ENCODE data around the gene CRB3. TPM values are rescaled to one million over a fixed set of nuclear protein-coding genes. Genes with fewer than 3 reads are reported as not detected.

Gene CRB3
- total and polyA plus RNA-seq, 2 of the 13 experiments (the other 11 are each of a cell fraction or from before 2014, with no cell fraction given), result 10.6 to 25.6 TPM

DNA sequence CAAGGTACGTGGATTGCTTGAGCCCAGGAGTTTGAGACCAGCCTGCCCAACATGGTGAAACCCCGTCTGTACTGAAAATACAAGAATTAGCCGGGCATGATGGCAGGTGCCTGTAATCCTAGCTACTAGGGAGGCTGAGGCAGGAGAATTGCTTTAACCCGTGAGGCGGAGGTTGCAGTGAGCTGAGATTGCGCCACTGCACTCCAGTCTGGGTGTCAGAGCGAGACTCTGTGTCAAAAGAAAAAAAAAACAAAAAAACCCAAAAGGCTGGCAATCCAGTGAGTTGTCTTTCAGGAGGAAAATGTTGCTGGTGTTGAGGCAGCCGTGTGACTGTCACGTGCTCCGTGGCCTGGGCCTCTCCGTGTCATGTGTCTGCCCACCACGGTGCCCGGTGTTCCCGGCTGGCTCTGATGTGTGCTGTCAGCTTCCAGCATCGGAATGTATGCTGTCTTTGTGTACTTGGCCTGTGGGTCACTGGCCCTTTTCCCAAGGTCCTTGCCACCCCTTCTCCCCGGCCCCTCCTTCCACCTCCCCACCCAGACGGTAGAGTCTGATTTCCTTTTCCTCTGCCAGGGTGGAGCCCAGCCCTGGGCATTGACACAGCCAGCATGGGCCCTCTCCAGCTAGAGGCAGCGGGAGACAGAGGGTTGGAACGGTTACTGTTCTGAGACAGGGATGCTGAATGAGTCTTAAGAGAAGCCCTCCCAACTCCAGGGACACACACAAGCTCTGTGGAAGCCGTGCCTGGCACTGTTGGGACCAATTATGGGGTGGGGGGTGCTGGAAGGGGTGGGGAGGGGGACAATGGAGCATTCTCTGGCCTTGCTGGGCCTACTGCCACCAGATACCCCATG, 45.3 kb downstream of the CRB3 start (continued):
- TF ChIP-seq MNT (IDR thresholded peaks at IDR 0.05) (peak; percentile 98), CEBPG (CRISPR knock-in tag; IDR thresholded peaks at IDR 0.05) (0 out of 2 replicates have a peak, but pooled peaks have one; percentile 25), MYPOP (CRISPR knock-in tag; IDR thresholded peaks at IDR 0.05) (peak; percentile 30; the same call in 1 of the 2 replicates), MTA1 (CRISPR knock-in tag; IDR thresholded peaks at IDR 0.05; ENCODE audit: borderline replicate concordance) (peak; percentile 36; the same call in 1 of the 2 replicates), SP5 (CRISPR knock-in tag; IDR thresholded peaks at IDR 0.05; ENCODE audit: borderline replicate concordance, low read depth) (peak; percentile 58; the same call in 1 of the 2 replicates), ZNF574 (CRISPR knock-in tag; IDR thresholded peaks at IDR 0.05) (peak; percentile 74), REL (CRISPR knock-in tag; conservative IDR thresholded peaks at IDR 0.05) (no peak), GATA4 (IDR thresholded peaks at IDR 0.05; ENCODE audit: borderline replicate concordance, low read depth) (no peak), CCDC6 (CRISPR knock-in tag; IDR thresholded peaks at IDR 0.05) (no peak), MEIS2 (CRISPR knock-in tag; IDR thresholded peaks at IDR 0.05) (0 out of 2 replicates have a peak, but pooled peaks have one; percentile 22), BHLHE40 (IDR thresholded peaks at IDR 0.05; ENCODE audit: low read length) (peak; percentile 94), ZSCAN22 (CRISPR knock-in tag; IDR thresholded peaks at IDR 0.05) (no peak)
- TF ChIP-seq, protein P1, sequence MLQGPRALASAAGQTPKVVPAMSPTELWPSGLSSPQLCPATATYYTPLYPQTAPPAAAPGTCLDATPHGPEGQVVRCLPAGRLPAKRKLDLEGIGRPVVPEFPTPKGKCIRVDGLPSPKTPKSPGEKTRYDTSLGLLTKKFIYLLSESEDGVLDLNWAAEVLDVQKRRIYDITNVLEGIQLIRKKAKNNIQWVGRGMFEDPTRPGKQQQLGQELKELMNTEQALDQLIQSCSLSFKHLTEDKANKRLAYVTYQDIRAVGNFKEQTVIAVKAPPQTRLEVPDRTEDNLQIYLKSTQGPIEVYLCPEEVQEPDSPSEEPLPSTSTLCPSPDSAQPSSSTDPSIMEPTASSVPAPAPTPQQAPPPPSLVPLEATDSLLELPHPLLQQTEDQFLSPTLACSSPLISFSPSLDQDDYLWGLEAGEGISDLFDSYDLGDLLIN (CRISPR knock-in tag; IDR thresholded peaks at IDR 0.05; ENCODE audit: borderline replicate concordance), result no peak
- TF ChIP-seq, protein P2, sequence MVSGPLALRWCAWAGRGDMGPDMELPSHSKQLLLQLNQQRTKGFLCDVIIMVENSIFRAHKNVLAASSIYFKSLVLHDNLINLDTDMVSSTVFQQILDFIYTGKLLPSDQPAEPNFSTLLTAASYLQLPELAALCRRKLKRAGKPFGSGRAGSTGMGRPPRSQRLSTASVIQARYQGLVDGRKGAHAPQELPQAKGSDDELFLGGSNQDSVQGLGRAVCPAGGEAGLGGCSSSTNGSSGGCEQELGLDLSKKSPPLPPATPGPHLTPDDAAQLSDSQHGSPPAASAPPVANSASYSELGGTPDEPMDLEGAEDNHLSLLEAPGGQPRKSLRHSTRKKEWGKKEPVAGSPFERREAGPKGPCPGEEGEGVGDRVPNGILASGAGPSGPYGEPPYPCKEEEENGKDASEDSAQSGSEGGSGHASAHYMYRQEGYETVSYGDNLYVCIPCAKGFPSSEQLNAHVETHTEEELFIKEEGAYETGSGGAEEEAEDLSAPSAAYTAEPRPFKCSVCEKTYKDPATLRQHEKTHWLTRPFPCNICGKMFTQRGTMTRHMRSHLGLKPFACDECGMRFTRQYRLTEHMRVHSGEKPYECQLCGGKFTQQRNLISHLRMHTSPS (CRISPR knock-in tag; IDR thresholded peaks at IDR 0.05; ENCODE audit: low read depth), result peak; percentile 95
- TF ChIP-seq, protein P3, sequence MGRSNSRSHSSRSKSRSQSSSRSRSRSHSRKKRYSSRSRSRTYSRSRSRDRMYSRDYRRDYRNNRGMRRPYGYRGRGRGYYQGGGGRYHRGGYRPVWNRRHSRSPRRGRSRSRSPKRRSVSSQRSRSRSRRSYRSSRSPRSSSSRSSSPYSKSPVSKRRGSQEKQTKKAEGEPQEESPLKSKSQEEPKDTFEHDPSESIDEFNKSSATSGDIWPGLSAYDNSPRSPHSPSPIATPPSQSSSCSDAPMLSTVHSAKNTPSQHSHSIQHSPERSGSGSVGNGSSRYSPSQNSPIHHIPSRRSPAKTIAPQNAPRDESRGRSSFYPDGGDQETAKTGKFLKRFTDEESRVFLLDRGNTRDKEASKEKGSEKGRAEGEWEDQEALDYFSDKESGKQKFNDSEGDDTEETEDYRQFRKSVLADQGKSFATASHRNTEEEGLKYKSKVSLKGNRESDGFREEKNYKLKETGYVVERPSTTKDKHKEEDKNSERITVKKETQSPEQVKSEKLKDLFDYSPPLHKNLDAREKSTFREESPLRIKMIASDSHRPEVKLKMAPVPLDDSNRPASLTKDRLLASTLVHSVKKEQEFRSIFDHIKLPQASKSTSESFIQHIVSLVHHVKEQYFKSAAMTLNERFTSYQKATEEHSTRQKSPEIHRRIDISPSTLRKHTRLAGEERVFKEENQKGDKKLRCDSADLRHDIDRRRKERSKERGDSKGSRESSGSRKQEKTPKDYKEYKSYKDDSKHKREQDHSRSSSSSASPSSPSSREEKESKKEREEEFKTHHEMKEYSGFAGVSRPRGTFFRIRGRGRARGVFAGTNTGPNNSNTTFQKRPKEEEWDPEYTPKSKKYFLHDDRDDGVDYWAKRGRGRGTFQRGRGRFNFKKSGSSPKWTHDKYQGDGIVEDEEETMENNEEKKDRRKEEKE (IDR thresholded peaks at IDR 0.05), result no peak
- TF ChIP-seq, protein P4, sequence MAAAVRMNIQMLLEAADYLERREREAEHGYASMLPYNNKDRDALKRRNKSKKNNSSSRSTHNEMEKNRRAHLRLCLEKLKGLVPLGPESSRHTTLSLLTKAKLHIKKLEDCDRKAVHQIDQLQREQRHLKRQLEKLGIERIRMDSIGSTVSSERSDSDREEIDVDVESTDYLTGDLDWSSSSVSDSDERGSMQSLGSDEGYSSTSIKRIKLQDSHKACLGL (CRISPR knock-in tag; IDR thresholded peaks at IDR 0.05), result peak; percentile 42; the same call in 1 of the 2 replicates

Measured in HepG2 (cell line).